GM12892 (cell line): ENCODE data around the gene NAP1L4.

Experiments
- POLR2A ChIP-seq: IDR thresholded peaks from 2 replicates; pipeline ENCODE4 v1.6.1; 2011; ENCODE audit warnings: low read depth, low read length, control low read depth
- POLR2AphosphoS5 ChIP-seq: IDR thresholded peaks from 2 replicates; pipeline ENCODE4 v1.6.1; 2011; ENCODE audit warnings: low read depth, low read length, control low read depth
- TAF1 ChIP-seq: IDR thresholded peaks from 2 replicates; pipeline ENCODE4 v1.6.1; 2011; ENCODE audit warnings: low read depth, mild to moderate bottlenecking, control low read depth, low read length, borderline replicate concordance

GRCh38 chr11:2992997-2993325 is 832 bp upstream of the NAP1L4 start:
- no peak for TF ChIP-seq POLR2A
- no peak for TF ChIP-seq TAF1
- TF ChIP-seq POLR2AphosphoS5 = no peak
